ENCODE measurements around the gene ALG9. TPM values are rescaled to one million over a fixed set of nuclear protein-coding genes. Genes with fewer than 3 reads are reported as not detected.

ALG9 gene
- total and polyA plus RNA-seq, 2 donors (not counting 1 experiment from before 2014, with no cell fraction given): 30.9 to 43.8 TPM

GRCh38 chr11:111793863-111794262, 77.5 kb downstream of the ALG9 start:
- H3K4me2 ChIP-seq (ENCODE audit: extremely low read depth, insufficient read depth, low read length): no peak overlapping the region
- H3K27me3 ChIP-seq (ENCODE audit: control insufficient read depth, insufficient read depth, low read length): no peaks in the 10 kb centered on the region
- H3K9me3 ChIP-seq (ENCODE audit: control insufficient read depth, insufficient read depth, low read depth, low read length): no peaks in the 10 kb centered on the region
- H3K9ac ChIP-seq (ENCODE audit: insufficient read depth, low read length): no peak overlapping the region
- TF ChIP-seq CTCF (conservative IDR thresholded peaks at IDR 0.05 in 1 of 2, IDR thresholded peaks at IDR 0.05 in 1 of 2; ENCODE audit: low read depth in 1 of 2, low read length in 2 of 2) (no peak), EZH2 (IDR thresholded peaks at IDR 0.05; ENCODE audit: low read length, missing control alignments) (no peak)
- peaks cover 3% of the 10 kb centered on the region for H3K36me3 ChIP-seq (ENCODE audit: control insufficient read depth, insufficient read depth, low read length)
- DNase-seq (ENCODE audit: low read depth in 2 of 2): peak in 1 of 2 donors; percentile 78
- no peaks in the 10 kb centered on the region for H3K79me2 ChIP-seq (ENCODE audit: control insufficient read depth, insufficient read depth, low read length)
- H4K20me1 ChIP-seq (ENCODE audit: control insufficient read depth, extremely low read depth, insufficient read depth, low read length): no peaks in the 10 kb centered on the region
- H2AFZ ChIP-seq (ENCODE audit: low read length): no peak overlapping the region
- peaks cover 3% of the 10 kb centered on the region for H3K4me1 ChIP-seq (ENCODE audit: control insufficient read depth, extremely low read depth, insufficient read depth, low read length)
- no peak overlapping the region for H3K27ac ChIP-seq (ENCODE audit: insufficient read depth, low read length)
- H3K4me3 ChIP-seq (replicated peaks in 1 of 4; ENCODE audit: control extremely low read depth in 1 of 4, insufficient read depth in 1 of 4, low read depth in 3 of 4, low read length in 4 of 4): no peak overlapping the region

GRCh38 chr11:111792955-111793500, 78.4 kb downstream of the ALG9 start:
- DNase-seq (ENCODE audit: low read depth in 2 of 2): peak in 1 of 2 donors; percentile 19
- Histone ChIP-seq H3K27ac (ENCODE audit: insufficient read depth, low read length) (no peak overlapping the region), H3K4me3 (replicated peaks in 1 of 4; ENCODE audit: control extremely low read depth in 1 of 4, insufficient read depth in 1 of 4, low read depth in 3 of 4, low read length in 4 of 4) (no peak overlapping the region), H3K4me2 (ENCODE audit: extremely low read depth, insufficient read depth, low read length) (no peak overlapping the region), H3K36me3 (ENCODE audit: control insufficient read depth, insufficient read depth, low read length) (peaks cover 3% of the 10 kb centered on the region), H3K4me1 (ENCODE audit: control insufficient read depth, extremely low read depth, insufficient read depth, low read length) (peaks cover 3% of the 10 kb centered on the region), H3K27me3 (ENCODE audit: control insufficient read depth, insufficient read depth, low read length) (no peaks in the 10 kb centered on the region), H4K20me1 (ENCODE audit: control insufficient read depth, extremely low read depth, insufficient read depth, low read length) (no peaks in the 10 kb centered on the region), H3K79me2 (ENCODE audit: control insufficient read depth, insufficient read depth, low read length) (no peaks in the 10 kb centered on the region), H3K9ac (ENCODE audit: insufficient read depth, low read length) (no peak overlapping the region), H2AFZ (ENCODE audit: low read length) (no peak overlapping the region), H3K9me3 (ENCODE audit: control insufficient read depth, insufficient read depth, low read depth, low read length) (no peaks in the 10 kb centered on the region)
- no peak for TF ChIP-seq CTCF (conservative IDR thresholded peaks at IDR 0.05 in 1 of 2, IDR thresholded peaks at IDR 0.05 in 1 of 2; ENCODE audit: low read depth in 1 of 2, low read length in 2 of 2)
- TF ChIP-seq EZH2 (IDR thresholded peaks at IDR 0.05; ENCODE audit: low read length, missing control alignments): no peak

GRCh38 chr11:111792314-111792713, 79.1 kb downstream of the ALG9 start:
- Histone ChIP-seq H3K79me2 (ENCODE audit: control insufficient read depth, insufficient read depth, low read length) (no peaks in the 10 kb centered on the region), H3K27ac (ENCODE audit: insufficient read depth, low read length) (no peak overlapping the region)

More at GRCh38 chr11:111792314-111792713, 79.1 kb downstream of the ALG9 start:
- DNase-seq (ENCODE audit: low read depth in 2 of 2): peak in 1 of 2 donors; percentile 55
- H2AFZ ChIP-seq (ENCODE audit: low read length): no peak overlapping the region
- no peaks in the 10 kb centered on the region for H4K20me1 ChIP-seq (ENCODE audit: control insufficient read depth, extremely low read depth, insufficient read depth, low read length)
- TF ChIP-seq EZH2 (IDR thresholded peaks at IDR 0.05; ENCODE audit: low read length, missing control alignments): no peak
- no peak for TF ChIP-seq CTCF (conservative IDR thresholded peaks at IDR 0.05 in 1 of 2, IDR thresholded peaks at IDR 0.05 in 1 of 2; ENCODE audit: low read depth in 1 of 2, low read length in 2 of 2)
- no peak overlapping the region for H3K9ac ChIP-seq (ENCODE audit: insufficient read depth, low read length)
- no peak overlapping the region for H3K4me3 ChIP-seq (replicated peaks in 1 of 4; ENCODE audit: control extremely low read depth in 1 of 4, insufficient read depth in 1 of 4, low read depth in 3 of 4, low read length in 4 of 4)
- peaks cover 3% of the 10 kb centered on the region for H3K4me1 ChIP-seq (ENCODE audit: control insufficient read depth, extremely low read depth, insufficient read depth, low read length)
- H3K4me2 ChIP-seq (ENCODE audit: extremely low read depth, insufficient read depth, low read length): no peak overlapping the region
- no peaks in the 10 kb centered on the region for H3K9me3 ChIP-seq (ENCODE audit: control insufficient read depth, insufficient read depth, low read depth, low read length)
- H3K27me3 ChIP-seq (ENCODE audit: control insufficient read depth, insufficient read depth, low read length): no peaks in the 10 kb centered on the region
- H3K36me3 ChIP-seq (ENCODE audit: control insufficient read depth, insufficient read depth, low read length): peaks cover 3% of the 10 kb centered on the region
